ENCODE measurements around the gene PRRC2A. TPM values are rescaled to one million over a fixed set of nuclear protein-coding genes. Genes with fewer than 3 reads are reported as not detected.
"Not testable (repeated sequence)": the region's sequence is repeated elsewhere in the genome, so short reads cannot be mapped to it uniquely, and the experiment has no call there.

PRRC2A gene
- polyA plus RNA-seq, 1 donor from 2014 or later: 39.9 TPM

- Histone ChIP-seq H3K4me2 (ENCODE audit: low read length) (no peak overlapping the region), H3F3A (ENCODE audit: insufficient read depth, low read length, poor library complexity, severe bottlenecking) (no peaks in the 10 kb centered on the region), H3K9me2 (ENCODE audit: insufficient read depth, low read length) (no peaks in the 10 kb centered on the region), H3K9me3 (ENCODE audit: low read length) (no peaks in the 10 kb centered on the region), H2AFZ (ENCODE audit: low read depth, low read length) (no peak overlapping the region), H3K79me2 (replicated peaks; ENCODE audit: insufficient read depth, low read length) (no peaks in the 10 kb centered on the region), H3K27ac (ENCODE audit: low read length) (no peak overlapping the region), H3K27me3 (ENCODE audit: insufficient read depth, low read depth, low read length) (no peaks in the 10 kb centered on the region), H3K36me3 (ENCODE audit: insufficient read depth, low read length) (no peaks in the 10 kb centered on the region), H3K4me3 (ENCODE audit: low read length) (no peak overlapping the region), H3K9ac (ENCODE audit: low read length) (no peak overlapping the region), H4K20me1 (ENCODE audit: insufficient read depth) (no peaks in the 10 kb centered on the region)
- no peak for TF ChIP-seq REST (IDR thresholded peaks at IDR 0.05; ENCODE audit: borderline replicate concordance)
- no peak for TF ChIP-seq TAF1 (IDR thresholded peaks at IDR 0.05; ENCODE audit: low read depth)
- no peak for TF ChIP-seq POLR2AphosphoS5 (IDR thresholded peaks at IDR 0.05)
- TF ChIP-seq EZH2 (IDR thresholded peaks at IDR 0.05; ENCODE audit: borderline replicate concordance, insufficient read depth, low read length, poor library complexity, severe bottlenecking): no peak
- TF ChIP-seq EP300 (conservative IDR thresholded peaks at IDR 0.05; ENCODE audit: poor library complexity, severe bottlenecking): no peak
- TF ChIP-seq RAD21 (conservative IDR thresholded peaks at IDR 0.05): no peak
Observed at GRCh38 chr6:31587791-31588777, 32.4 kb upstream of the PRRC2A start.

GRCh38 chr6:31588871-31589650, 31.5 kb upstream of the PRRC2A start:
- no peaks in the 10 kb centered on the region for H3F3A ChIP-seq (ENCODE audit: insufficient read depth, low read length, poor library complexity, severe bottlenecking)
- no peaks in the 10 kb centered on the region for H3K9me3 ChIP-seq (ENCODE audit: low read length)
- H4K20me1 ChIP-seq (ENCODE audit: insufficient read depth): no peaks in the 10 kb centered on the region

GRCh38 chr6:31590691-31591090, 29.8 kb upstream of the PRRC2A start:
- H3K36me3 ChIP-seq (ENCODE audit: insufficient read depth, low read length); H3K27me3 ChIP-seq (ENCODE audit: insufficient read depth, low read depth, low read length): not testable (repeated sequence)

More at GRCh38 chr6:31588871-31589650, 31.5 kb upstream of the PRRC2A start:
- TF ChIP-seq REST (IDR thresholded peaks at IDR 0.05; ENCODE audit: borderline replicate concordance) (no peak), RAD21 (conservative IDR thresholded peaks at IDR 0.05) (no peak), MXI1 (conservative IDR thresholded peaks at IDR 0.05; ENCODE audit: poor library complexity, severe bottlenecking) (no peak), EZH2 (IDR thresholded peaks at IDR 0.05; ENCODE audit: borderline replicate concordance, insufficient read depth, low read length, poor library complexity, severe bottlenecking) (no peak)
- no peak overlapping the region for H3K4me2 ChIP-seq (ENCODE audit: low read length)
- no peaks in the 10 kb centered on the region for H3K27me3 ChIP-seq (ENCODE audit: insufficient read depth, low read depth, low read length)
- no peak overlapping the region for H3K27ac ChIP-seq (ENCODE audit: low read length)
- H3K79me2 ChIP-seq (replicated peaks; ENCODE audit: insufficient read depth, low read length): no peaks in the 10 kb centered on the region
- no peaks in the 10 kb centered on the region for H3K9me2 ChIP-seq (ENCODE audit: insufficient read depth, low read length)
- no peak overlapping the region for H2AFZ ChIP-seq (ENCODE audit: low read depth, low read length)
- no peak overlapping the region for H3K9ac ChIP-seq (ENCODE audit: low read length)
- no peaks in the 10 kb centered on the region for H3K36me3 ChIP-seq (ENCODE audit: insufficient read depth, low read length)
- no peak overlapping the region for H3K4me3 ChIP-seq (ENCODE audit: low read length)

More at GRCh38 chr6:31590691-31591090, 29.8 kb upstream of the PRRC2A start:
- not testable (repeated sequence) for H3K4me3 ChIP-seq (ENCODE audit: low read length); H3F3A ChIP-seq (ENCODE audit: insufficient read depth, low read length, poor library complexity, severe bottlenecking); H3K27ac ChIP-seq (ENCODE audit: low read length); H3K9ac ChIP-seq (ENCODE audit: low read length); H2AFZ ChIP-seq (ENCODE audit: low read depth, low read length); H3K9me2 ChIP-seq (ENCODE audit: insufficient read depth, low read length); H3K9me3 ChIP-seq (ENCODE audit: low read length); H4K20me1 ChIP-seq (ENCODE audit: insufficient read depth); H3K4me2 ChIP-seq (ENCODE audit: low read length); H3K79me2 ChIP-seq (replicated peaks; ENCODE audit: insufficient read depth, low read length)

Measured in neural cell (in vitro differentiated cells).